HG02763 (cell line): Measurements from ENCODE around the gene IL1RAPL1.

Experiments used
- ATAC-seq: cut with Tn5 transposase; IDR thresholded peaks from one replicate; pipeline ENCODE4 v1.9.1; 2021; ENCODE audit warnings: mild to moderate bottlenecking, moderate library complexity; ENCODE audit not compliant: unreplicated experiment

The IL1RAPL1 gene

DNA sequence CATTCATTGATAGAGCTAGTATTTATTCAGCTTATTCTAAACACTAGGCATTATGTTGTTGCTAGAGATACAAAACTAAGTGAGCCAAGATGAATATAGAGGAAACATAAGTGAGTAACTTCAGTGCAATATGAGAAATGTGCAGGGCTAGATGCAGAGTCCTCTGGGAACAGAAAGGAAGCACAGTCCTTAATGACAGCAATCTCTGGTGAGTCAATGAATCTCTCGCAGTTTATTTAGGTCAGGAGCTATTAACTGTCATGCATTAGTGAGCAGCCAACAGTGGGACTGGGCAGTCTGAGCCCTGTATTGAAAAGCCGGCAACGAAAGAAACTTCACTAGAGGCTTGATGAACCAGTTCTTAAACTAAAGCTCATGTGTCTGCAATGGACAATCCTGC, 1030.0 kb downstream of the IL1RAPL1 start:
- no peak for ATAC-seq

DNA sequence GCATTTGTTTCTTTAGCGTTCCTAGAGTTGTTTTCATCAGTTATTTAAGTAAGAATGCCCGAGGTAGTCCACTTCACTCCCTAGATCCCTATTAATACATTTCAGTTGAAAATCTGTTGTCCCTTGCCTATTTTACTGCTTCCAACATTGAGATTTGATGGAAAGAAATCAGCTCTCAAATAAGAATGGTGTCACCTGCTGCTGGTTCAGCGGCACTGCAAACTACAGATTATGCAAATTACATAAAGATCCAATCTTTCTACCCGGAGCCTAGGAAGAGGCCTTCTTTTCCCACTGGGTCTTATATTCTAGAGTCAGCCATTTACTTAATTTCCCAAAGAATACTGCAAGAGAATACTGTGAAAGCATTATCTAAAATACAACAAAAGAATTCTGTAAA, 1030.5 kb downstream of the IL1RAPL1 start:
- ATAC-seq, result no peak

DNA sequence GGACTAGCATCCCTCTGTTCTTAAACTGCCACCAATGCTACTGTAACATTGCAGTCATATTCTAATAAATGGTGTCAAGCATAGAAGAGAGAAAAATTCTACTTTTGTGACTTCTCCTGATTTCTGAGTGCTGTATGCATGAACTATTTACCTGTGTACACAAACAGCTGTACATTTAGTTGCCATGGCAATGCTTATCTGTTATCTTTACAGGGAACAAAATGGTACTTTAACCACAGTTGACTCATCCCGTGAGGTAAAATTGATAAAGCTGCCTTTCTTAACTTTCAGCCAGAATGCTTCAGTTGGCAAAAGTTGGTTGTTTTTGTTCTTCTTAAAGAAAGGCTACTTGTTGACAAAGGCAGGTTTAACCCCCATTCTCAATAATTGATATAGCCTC, 1040.6 kb downstream of the IL1RAPL1 start:
- no peak for ATAC-seq

DNA sequence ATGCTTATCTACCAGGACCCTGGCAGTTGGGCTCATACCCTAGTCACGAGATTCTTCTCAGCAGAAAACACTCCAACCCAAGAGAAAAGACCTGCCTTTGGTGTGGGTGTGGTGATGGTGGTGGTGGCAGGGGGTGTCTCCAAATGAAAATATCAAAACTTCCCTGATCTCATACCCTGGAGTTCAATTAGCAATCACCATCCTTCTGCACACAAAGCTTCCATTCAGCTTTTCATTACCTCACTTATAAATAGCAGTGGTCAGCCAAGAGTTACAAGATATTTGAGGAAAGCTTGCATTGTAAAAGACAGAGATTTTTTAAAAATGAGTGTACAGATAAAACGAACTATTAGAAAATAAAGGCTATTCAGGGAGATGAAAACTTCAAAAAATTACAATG, 1047.3 kb downstream of the IL1RAPL1 start:
- no peak for ATAC-seq

DNA sequence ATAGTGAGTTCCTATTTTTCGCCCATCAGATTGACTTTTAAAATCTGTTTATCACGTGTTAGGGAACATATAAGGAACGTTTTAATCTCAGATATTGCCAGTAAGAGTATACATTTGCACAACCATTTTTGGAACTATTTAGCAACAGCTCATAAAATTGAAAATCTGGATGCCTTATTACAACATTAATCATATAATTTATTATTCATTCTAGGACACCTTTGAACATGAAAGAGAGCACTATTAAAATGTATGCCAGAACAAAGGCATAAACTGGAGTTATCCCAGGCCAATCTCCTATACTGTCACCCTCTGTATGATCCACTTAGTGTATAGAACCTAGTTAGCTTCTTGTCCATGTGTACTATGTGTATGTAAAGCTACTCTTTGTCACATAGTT, 1049.1 kb downstream of the IL1RAPL1 start:
- no peak for ATAC-seq

DNA sequence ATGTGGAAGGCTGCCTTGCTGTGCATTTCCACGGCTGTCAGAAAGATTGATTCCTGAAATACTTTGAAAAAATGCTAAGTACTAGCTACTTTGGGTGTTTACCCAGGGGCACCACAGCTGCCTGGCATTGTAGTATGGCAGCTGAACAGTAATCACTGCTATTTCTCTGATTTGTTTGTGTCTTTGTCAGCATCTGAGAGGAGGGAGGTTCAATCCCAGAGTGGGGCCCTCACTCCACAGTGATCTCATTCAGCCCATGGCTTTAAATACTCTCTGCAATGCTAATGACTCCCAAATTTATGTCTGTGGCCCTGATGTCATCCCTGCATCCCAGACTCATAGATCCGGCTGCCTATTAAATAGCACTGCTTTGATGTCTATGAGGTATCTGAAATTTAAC, 1052.9 kb downstream of the IL1RAPL1 start:
- no peak for ATAC-seq

DNA sequence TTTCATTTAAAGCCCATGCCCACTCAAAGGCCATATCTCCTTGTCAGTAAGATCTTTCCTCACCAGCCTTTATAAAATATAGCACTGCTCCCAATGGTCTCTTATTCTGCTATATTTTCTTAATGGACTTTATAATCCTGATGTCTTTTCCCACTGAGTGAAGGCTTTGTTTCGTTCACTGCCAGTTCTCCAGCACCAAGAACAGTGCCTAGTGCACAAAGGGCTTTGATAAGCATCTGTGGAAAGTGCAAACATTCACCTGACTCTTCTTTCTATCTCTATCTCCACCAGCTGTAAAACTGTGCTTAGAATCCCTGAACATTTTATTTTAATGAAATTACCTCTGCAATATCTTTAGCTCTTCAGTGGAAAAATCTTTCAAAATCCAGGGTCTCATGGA, 1054.2 kb downstream of the IL1RAPL1 start:
- ATAC-seq, result no peak

DNA sequence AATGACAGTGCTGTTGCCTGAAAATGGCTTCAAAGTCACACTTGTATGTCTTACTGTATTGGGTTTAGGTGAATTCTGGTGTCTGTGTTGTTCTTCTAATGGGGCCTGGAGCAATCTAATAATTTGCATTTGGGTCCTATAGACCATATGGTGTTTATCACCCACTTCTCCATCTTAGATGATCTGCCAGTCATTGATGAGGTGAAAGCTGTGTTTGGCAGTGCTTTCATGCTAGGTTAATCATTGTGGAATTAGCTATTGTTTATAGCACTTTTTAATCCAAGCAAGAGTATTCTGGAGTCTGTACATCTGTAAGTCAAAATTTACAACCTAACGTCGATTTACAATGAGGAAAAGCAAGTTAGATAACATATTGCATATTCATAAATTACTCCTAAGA, 1055.9 kb downstream of the IL1RAPL1 start:
- ATAC-seq, result no peak

DNA sequence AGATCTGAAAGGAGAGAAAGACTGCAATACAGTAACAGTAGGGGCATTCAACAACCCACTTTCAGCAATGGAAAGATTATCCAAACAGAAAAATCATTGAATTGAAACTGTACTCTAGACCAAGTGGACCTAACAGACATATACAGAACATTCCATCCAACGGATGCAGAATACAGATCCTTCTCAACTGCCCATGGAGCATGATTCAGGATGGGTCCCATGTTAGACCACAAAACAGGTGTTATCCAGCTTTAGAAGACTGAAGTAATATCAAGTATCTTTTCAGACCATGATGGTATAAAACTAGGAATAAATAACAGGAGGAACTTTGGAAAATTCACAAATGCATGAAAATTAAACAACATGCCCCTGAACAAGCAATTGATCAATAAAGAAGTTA, 1060.9 kb downstream of the IL1RAPL1 start:
- ATAC-seq, result no peak

DNA sequence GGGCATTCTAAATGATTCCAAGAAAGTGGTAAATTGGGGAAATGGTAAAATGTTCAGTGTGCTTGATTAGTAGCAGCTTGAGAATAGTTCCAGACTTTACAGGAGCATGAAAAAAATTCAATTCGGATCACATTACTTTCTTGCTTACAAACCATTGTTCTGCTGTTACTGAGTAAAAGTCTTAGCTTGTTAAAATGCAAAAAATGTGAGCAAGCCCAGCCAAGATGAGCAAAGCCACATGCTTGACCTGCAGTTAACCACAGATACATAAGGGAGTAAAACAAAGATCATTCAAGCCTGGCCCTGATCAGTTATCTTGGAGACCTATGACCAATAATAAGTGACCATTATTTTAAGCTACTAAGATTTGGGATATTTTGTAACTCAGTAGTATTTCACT, 1065.2 kb downstream of the IL1RAPL1 start:
- no peak for ATAC-seq

DNA sequence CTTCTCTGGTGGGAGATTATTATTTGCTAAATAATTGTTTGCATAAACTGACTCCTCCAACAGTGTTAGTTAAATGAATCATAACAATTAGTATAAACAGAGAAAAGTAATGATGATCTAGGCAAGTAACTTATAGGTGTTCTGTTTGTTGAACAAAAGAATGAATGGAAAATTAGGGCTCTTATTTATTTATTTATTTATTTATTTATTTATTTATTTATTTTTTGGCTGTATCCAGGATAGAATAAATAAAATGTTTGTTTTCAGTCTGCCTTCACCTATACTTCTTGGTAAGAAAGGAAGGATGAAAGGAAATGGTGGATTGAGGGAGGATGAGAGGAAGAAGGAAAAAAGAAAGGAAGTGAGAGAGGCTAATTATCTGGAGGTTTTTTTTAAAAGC, 1066.5 kb downstream of the IL1RAPL1 start:
- ATAC-seq, result no peak

DNA sequence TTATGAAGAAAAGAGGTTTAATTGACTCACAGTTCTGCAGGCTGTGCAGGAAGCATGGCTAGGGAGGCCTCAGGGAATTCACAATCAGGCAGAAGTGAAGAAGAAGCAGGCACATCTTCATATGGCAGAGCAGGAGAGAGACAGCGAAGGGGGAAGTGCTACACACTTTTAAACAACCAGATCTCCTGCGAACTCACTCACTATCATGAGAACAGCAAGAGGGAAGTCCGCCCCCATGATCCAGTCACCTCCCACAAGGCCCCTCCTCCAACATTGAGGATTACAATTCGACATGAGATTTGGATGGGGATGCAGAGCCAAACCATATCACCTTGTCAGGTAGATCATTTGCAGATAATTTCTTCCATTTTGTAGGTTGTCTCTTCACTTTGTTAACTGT, 1072.7 kb downstream of the IL1RAPL1 start:
- no peak for ATAC-seq

DNA sequence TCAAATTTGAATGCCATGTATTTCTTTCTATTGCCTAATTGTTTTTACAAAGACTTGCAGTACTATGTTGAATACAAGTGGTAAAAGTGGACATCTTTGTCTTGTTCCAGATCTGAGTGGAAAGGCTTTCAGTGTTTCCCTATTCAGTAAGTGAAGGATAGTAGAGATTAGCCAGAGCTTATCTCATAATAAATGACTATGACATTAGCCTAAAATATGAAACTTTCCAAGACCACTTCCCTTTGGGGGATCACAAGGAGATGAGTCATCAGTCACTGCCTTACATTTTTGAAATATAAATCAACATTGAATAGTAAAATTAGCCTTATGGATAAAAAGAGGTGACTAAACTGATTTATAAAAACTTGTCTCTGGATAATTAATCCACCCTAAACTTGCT, 1074.0 kb downstream of the IL1RAPL1 start:
- ATAC-seq, result no peak

DNA sequence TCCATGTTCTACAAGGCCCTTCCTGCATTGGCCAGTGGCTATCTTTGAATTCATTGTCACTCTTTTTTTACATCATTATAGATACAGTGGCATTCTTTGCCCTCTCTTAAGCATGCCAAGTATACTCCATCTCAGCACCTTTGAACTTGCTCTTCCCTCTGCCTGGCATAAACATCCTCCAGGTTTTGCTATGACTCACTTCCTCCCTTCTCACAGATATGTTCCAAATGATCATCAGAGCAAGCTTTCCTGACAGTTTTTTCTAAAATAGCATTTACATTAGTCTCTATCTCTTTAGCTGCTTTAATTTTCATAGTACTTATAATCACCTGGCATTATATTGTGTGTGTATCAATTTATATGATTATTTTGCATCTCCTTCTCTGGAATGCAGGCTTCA, 1074.9 kb downstream of the IL1RAPL1 start:
- no peak for ATAC-seq

DNA sequence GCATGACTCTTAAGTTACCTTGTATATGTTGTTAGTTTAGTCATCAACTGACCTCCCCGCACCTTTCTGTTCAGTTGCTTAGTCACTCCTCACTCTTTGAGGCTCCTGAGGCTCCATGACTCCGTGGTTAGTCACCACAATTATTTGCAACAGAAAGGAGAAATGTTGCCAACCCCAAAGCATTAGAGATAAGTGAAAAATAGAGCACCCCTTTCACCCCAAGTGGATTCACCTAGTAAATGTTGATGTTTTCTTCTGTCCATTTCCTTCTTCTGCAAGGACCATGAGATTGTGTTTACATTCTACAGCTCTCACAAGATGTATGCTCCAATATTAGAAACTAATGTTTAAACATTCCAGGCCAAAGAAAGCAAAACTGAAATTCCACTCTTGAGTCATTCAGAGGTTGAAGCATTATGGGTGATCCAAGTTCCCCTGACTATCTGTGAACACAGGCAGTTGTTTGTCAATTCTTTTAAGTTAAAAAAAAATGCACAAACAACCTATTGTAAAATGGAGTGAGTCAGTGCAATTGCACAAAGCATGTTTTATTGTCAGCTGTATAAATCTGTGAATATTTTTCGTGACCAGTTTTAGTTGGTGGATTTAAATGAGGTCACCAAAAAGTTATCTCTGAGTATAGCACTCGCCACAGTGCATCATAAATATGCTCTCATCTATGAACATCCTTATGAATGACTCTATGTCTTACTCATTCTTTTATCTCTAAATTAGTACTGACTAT, 1075.7 kb downstream of the IL1RAPL1 start:
- ATAC-seq, result peak; percentile 77

DNA sequence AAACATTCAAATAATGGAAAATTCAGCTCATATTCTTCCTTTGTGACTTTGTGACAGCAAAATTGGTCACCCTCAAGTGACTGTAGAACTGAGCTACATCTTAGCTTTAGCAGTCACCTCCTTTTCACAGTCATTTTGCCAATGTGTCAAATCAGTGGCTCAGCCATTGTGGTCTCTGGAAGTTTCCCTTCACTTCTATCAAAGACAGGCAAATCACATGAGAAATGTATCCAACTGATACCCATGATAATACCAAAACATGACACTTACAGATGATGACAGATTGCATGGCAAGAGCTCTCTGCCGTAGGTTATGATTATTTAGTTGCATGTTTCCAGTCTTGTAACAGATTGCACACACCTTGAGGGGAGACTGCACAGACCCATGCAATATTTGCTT, 1078.3 kb downstream of the IL1RAPL1 start:
- no peak for ATAC-seq

DNA sequence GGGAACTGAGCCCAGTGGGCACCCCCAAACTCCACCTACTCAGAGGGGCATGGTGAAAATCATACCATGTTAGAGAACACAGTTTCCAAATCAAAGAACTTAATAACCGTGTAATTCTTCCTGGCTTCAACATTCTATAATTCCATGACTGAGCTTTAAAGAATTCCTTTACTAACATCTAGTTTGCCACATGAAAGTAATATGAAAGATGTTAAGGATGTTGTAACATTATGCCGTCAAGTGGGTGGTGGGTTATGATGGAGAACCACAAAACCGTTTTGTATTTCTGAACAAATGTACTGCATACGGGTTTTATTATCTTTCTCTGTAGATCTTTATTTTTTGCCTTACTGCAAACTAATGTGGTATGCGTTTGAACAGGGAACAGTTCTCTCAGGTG, 1079.1 kb downstream of the IL1RAPL1 start:
- ATAC-seq, result no peak

DNA sequence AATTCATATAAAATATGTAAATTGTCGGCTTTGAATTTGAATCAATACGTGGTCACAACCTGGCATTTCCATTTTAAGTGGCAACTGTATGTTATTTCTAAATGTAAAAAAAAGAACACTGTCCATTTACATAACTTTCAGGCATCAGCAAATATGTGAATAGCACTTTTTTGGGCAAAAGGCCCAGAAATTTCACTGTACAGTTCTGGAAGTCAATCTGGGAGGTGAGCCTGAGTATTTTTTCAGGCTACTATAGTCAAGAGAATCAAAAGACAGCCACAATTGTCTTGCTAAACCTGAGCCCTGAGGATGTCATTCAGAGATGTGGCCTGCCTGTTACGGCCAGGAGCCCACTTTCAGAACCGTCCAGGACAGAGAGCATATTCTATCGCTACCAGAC, 1084.2 kb downstream of the IL1RAPL1 start:
- no peak for ATAC-seq

DNA sequence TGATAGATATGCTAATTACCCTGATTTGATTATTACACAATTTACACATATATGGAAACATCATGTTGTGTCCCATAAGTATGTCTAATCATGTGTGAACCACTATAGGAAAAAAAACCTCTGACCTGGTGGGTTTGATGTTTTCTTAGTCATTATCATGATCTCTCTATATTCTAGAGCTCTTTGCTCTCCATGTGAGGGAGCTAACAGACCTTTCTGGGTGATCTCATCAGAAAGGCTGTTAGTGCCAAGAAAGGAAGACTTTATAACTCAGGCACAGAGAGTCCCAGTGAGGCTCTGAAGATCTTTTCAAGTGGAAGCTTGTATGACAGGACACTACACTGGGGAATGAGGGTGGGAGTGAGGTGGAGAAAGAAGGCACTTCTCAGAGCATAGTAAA, 1100.4 kb downstream of the IL1RAPL1 start:
- ATAC-seq, result no peak

DNA sequence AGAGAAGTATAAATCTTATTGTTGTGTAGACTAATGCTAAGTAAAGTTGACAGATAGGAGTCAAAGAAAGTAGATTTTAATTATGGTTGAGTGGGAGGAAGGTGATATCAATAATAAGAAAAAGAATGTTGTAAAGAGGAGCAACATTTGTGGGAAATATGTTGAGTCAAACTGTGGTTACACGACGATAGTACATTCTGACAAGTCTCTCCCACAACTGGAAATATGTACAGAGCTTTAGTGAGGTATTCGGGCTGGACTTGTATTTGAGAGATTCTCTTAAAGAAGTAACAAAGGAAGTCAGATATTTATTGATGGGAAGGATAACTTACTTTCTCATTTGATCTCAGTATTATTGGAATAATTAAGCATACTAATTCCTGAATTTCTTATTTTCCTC, 1102.8 kb downstream of the IL1RAPL1 start:
- no peak for ATAC-seq

DNA sequence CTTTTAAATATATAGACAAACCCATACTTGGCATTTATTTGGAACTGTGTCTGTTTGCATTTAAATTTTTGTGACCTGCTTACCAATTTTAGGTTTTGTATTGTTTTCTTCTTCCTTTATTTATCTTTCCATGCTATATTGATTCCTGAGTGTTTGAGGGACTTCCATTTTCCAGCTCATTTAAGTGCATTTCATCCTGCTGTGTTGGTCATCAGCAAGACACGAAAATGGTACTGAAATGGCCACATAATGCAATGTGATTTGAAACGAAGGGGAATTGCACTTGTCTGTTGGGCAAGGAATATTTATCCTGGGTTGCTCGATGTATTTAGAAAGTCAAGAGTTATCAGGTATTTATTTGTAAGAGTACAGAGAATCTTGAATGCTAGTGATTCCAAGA, 1103.8 kb downstream of the IL1RAPL1 start:
- ATAC-seq, result no peak

DNA sequence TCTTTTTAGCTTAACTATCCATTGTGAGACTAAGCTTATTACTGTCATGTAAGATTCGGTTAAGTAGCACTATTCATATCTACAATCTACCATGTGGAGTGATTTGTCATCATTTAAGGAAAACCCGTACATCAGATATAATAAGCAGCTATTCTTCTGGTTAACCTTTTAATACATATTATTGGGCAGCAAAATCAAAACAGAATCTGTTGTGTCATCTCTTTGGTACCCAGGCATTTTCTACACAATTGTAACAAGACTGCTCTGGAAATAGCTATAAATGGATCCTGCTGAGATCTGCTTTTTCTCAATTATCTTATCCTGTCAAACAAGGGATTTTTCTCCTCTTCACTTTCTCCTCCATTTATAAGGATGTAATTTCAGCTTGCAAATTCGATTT, 1106.7 kb downstream of the IL1RAPL1 start:
- no peak for ATAC-seq

DNA sequence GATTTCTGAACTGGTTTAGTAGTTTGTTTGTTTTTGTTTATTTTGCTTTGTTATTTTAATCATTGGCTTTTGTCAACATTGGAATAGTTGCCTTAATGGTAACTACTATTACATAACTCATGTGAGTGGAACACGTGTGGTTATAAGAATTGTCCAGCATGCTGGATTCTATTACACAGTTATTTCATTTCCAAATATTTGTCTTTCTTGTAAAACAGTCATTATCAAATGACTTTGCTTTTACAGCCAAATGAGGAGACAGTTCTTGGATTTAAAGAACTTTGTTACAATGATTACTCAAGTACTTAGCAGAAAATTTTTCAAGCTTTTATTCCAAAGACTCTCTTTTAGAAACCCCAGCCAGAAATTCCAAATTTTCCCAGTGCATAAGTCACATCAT, 1112.0 kb downstream of the IL1RAPL1 start:
- no peak for ATAC-seq
